Activated CD8-positive, alpha-beta memory T cell treated with anti-CD3 and anti-CD28 coated beads, Interleukin-2, amount 50 U/mL, for 48 hours (primary cell): ENCODE results near the gene MROH9.

ENCODE experiments used
- DNase-seq: peaks from one replicate; pipeline ENCODE4 v3.0.0-alpha.2; 2020

The MROH9 gene

DNA sequence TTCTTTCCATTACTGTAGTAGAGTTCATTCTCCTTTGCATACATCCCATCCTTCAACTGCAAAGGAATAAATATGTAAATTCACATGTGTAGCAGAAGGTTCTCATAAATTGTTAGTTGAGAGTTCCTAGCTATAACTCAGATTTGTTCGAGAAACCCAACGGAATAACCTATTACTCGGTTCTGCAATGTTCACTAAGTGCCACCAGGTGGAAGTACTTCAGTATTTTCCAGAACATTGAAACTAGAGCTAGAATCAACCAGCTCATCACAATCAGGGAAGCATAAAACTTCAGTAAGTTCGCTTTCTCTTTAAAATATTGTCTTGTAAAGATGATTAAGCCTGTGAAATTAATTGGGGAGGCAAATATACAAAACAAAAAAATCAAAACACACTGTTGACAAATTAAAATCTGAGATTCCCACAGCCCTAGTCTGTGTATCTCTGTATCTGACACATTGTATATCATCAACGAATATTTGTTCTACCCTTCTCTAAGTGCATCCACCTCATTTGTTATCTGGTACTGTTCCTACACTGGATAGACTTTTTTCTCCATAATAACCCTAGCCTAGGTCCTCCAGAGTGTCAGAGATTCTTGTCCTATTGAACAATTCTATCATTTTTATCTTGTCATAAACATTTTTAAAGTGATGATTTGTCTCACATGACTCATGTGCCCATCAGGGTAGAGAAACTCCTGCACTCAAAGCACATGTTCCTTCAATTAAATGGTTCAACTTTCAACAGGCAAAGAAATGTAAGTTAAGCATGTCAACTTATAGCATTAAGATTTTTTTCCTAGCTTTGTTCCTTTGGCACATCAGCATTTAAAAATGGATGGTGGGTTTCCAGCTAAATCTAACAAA is 31.9 kb downstream of the MROH9 start:
- no peak for DNase-seq

DNA sequence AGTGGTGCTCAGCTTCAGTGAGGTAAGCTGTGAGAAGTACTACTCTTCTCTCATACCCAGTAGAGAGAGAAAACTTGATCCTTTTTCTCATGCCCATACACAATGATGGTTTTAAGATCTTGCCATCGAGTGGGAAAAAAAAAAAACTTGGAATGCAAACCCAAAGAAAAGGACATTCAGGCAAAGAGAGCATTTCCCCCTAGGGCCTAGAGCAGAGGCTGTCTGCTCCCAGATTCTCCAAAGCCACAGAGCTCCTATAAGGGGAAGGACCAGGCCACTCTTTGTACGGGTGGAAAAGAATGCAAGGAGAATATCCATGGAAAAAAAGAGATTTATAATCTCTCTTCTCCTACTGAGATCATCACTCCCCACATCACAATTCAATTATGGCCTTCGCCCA is 34.9 kb downstream of the MROH9 start:
- no peak for DNase-seq

GRCh38 chr1:170978371-170978910 is 43.1 kb downstream of the MROH9 start:
- DNase-seq = no peak

GRCh38 chr1:170985406-170985805 is 50.1 kb downstream of the MROH9 start:
- no peak for DNase-seq

GRCh38 chr1:170986901-170987300 is 51.6 kb downstream of the MROH9 start:
- DNase-seq = no peak

DNA sequence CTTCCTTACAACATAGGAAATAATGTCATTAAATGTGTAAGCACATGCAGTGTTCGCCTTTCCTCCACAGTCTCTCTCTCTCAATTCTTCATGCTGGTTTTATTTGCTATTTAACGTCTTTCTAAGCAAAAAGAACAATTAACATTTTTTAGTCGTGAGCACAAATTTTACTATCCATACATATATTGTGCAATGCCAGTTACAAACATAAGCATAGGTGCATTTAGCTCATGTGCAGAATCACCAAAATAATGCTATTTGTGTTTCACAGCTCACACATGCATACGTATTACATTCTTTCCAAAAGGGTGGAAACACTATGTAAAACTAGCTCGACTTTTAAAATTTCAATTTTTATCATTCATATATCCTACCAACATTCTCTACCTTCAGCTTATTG is 52.1 kb downstream of the MROH9 start:
- DNase-seq = no peak

GRCh38 chr1:170993151-170993550 is 57.8 kb downstream of the MROH9 start:
- DNase-seq = no peak

GRCh38 chr1:170993717-170994116 is 58.4 kb downstream of the MROH9 start:
- DNase-seq = no peak

- no peak for DNase-seq
These were observed 79.5 kb downstream of the MROH9 start for GRCh38 chr1:171014880-171015279.

GRCh38 chr1:171017426-171017825 is 82.1 kb downstream of the MROH9 start:
- no peak for DNase-seq

- DNase-seq = no peak
These were observed 84.6 kb downstream of the MROH9 start for GRCh38 chr1:171019971-171020370.

DNA sequence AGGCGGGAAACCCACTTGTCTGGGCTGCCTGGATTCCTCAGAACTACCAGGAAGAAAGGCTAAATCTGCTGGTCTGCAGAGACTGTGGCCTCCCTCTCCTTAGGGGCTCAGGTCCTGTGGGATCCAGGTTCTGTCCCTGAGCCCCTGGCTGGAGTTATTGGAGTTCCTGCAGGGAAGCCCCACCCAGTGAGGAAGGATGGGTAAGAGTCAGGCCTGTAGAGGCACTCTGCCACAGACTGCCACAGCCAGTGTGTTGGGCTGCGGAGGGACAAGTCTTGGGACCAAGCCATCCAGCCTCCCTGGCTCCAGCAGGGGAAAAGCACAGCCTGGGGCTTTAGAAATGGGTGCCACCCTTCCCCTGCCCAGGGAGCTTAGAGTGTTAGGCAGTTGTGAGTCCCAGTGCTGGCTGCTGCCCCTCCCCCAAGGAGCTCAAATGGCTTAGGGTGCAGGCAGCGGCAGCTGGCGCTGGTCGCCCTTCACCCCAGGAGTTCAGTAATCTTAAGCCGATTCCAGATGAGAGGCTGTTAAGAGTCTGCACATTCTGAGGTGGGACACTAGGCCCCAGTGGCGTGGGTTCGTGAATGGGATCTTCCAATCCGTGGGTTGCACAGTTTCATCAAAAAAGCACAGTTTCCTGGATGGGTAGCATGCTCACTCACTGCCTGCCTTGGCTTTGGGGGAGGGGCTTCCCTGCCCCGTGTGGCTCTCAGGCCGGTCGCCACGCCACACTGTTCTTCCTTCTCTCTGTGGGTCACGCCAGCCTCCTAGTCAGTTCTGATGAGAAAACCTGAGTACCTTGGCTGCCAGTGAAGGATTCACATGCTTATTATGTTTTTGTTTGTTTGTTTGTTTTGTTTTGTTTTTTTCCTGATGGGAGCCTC is 97.7 kb downstream of the MROH9 start:
- no peak for DNase-seq

DNA sequence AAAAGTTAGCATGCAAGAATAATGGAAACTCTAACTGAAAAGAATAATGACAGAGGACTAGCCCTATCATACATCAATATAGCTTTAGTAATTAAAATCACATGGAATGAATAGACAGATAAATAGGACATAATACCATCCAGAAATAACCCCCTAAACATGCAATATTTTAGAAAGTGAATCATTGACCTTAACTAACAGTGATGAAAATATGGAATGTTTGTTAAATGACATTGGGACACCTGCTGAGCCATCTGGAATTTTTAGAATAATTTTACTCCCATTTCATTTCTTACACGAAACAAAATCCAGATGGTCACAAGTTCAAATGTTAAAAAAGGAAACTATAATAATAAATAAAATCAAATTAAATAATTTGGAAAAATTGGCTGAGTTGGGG is 102.3 kb downstream of the MROH9 start:
- no peak for DNase-seq

- DNase-seq = no peak
These were observed 103.0 kb downstream of the MROH9 start for GRCh38 chr1:171038284-171038683.

DNA sequence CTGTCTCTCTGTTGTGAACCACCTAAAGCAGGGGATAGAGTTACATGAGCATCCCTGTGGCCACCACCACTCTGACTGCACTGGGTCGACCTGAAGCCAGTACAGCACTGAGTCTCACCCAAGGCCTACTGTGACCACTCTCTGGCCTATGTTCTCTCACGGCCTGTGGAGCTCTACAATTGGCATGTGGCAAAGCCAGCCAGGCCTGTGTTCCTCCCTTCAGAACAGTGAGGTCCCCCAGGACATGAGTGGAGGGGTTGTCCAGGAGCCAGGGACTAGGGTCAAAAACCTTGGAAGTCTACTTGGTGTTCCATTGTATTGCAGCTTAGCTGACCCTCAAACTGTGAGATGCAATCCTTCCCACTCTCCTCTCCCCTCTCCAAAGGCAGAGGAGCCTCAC is 112.7 kb downstream of the MROH9 start:
- no peak for DNase-seq

- no peak for DNase-seq
These were observed 117.6 kb downstream of the MROH9 start for GRCh38 chr1:171052977-171053376.

DNA sequence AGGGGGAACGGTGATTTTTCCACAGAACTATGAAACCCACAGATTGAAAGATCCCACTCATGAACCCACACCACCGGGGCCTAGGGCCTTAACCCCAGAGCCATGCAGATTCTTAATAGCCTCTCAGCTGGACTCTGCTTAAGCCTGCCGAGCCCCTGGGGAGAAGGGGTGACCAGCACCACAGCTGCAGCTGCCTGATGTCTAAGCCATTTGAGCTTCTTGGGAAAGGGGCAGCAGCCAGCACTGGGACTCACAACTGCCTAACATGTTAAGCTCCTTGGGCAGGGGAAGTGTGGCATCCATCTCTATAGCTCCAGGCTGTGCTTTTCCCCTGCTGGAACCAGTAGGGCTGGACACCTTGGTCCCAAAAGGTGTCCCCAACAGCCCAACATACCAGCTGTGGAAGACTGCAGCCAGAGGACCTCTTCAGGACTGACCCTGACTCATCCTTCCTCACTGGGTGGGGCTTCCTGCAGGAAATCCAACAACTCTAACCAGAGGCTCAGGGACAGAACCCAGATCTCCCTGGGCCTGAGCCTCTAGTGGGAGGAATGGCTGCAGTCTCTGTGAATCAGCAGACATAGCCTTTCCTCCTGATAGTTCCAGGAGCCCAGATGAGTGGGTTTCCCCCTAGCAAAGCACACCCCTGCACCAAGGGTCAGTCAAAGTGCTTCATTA is 120.8 kb downstream of the MROH9 start:
- DNase-seq = no peak

DNA sequence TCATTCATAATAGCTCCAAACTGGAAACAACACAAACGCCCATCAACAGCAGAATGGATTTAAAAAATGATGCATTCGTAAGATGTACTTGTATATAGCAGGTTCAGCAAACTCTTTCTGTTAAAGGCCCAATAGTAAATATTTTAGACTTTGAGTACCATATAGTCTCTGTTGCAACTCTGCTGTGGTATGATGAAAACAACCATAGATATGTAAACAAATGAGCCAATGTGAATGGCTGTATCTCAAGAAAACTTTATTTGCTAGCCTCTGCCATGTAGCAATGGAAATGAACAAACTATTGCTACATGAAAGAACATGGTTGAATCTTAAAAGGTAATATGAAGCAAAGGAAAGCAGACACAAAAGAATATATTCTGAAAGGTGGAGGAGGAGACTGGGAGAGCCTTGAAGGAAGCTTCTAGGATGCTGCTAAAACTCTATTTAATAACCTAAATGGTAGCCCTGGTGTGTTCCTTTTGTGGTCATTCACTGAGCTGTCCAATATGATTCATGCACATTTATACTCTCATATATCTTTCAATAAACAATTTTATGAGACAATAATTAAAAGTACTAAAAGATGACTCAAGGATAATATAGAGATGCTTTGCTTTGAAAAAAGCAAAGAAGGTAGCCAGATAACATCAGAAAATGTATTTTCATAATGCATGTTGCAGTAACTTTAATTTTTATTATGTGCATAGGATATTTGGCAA is 126.2 kb downstream of the MROH9 start:
- DNase-seq = no peak

DNA sequence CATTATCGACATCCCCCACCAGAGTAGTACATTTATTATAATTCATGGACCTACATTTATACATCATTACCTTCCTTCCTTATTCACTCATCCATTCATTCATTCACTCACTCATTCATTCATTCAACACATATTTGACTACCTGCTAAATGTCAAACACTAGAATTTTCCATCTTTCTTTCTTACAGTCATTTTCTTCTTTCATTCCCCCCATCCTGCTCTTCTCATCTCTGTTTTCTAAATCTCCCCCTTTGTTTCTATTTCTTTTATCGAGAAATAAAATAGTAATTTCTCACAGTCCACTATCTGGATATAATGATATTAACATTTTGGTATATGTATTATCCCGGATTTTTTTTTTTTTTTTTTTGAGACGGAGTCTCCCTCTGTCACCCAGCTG is 127.6 kb downstream of the MROH9 start:
- DNase-seq = no peak

DNA sequence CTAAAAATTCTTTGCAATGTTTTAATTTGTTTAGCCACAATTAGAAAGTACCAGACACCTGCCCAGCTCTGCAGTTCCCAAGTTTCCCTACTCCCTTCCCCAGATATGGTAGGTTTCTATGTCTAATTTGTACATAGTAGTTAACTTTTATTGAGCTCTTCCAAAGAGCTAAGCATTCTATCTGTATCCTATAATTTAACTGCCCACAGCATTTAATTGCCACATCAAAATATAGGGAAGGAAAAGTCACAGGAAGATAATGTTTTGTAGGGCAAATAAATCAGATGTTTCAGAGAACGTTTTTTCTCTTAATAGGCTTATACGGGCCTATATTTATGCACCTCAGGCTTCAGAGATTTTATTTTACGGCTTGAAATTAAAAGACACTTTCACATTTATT is 139.7 kb downstream of the MROH9 start:
- no peak for DNase-seq

DNA sequence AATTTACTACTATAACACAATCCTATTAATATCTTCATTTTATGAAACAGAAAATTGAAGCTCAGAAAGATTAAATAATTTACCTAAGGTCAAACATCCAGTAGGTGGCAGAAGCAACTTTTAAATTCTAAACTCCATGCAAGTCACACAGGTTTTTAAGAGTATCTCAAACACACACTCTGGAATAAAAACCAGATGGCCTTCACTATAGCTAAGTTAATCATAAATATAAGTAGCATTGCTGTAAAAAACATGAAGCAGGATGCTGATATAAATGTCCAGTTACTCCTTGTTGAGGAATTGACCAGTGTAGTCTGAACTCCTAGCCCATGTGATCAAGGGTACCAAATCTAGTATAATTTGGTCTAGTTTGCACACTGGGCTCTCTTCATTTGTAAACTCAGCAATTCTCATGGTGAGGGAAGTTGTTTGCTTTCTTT is 146.0 kb downstream of the MROH9 start:
- no peak for DNase-seq

GRCh38 chr1:171081763-171082201 is 146.4 kb downstream of the MROH9 start:
- DNase-seq = no peak
